GM12878 (cell line): ENCODE measurements around the gene RALB. TPM values are rescaled to one million over a fixed set of nuclear protein-coding genes. Genes with fewer than 3 reads are reported as not detected.

ENCODE experiments used
- ATAC-seq: fragments of 200-7000 bp; cut with Tn5 transposase; 3 replicates; pipeline ENCODE4 v1.9.1; 2020; ENCODE audit warnings: mild to moderate bottlenecking, moderate library complexity
- BruUV-seq: library from RNA; stranded (reverse); fragments of 400-500 nt; replicated peaks from 2 replicates; lab custom pipeline; 2021; lab: Mats Ljungman, UMichigan
- CTCF ChIA-PET: fragments of 300-600 bp; sonication (Branson Sonifier 250); formaldehyde crosslinking; extraction: SDS; loops from one replicate; lab custom pipeline; 2021; ENCODE audit warnings: inconsistent platforms; lab: Yijun Ruan, JAX
- POLR2A ChIA-PET: fragments of 350-600 bp; formaldehyde crosslinking; extraction: SDS; loops from one replicate; lab custom pipeline; 2021; ENCODE audit warnings: inconsistent platforms; lab: Charles Lee
- RAD21 ChIA-PET: fragments of 300-600 bp; sonication (Branson Sonifier 250); formaldehyde crosslinking; loops from one replicate; lab custom pipeline; 2023; ENCODE audit warnings: antibody characterized with exemption; ENCODE audit not compliant: unreplicated experiment; lab: Charles Lee
- SMC1A ChIA-PET: fragments of 300-600 bp; sonication (Branson Sonifier 250); formaldehyde crosslinking; loops from one replicate; lab custom pipeline; 2023; ENCODE audit not compliant: unreplicated experiment, uncharacterized antibody; lab: Charles Lee
- DNase-seq: peaks from one replicate; pipeline ENCODE4 v3.0.0-alpha.2; 2011; ENCODE audit warnings: low read depth, low spot score
- FAIRE-seq: peaks from 3 replicates; lab custom pipeline; 2011; peaks lifted over from hg19 to GRCh38; lab: Jason Lieb, UNC
- H2AFZ ChIP-seq: 2 replicates; pipeline ENCODE4 v1.6.0; 2011; ENCODE audit warnings: low read depth, low read length, control low read depth; ENCODE audit not compliant: control insufficient read depth
- H3K27ac ChIP-seq: 2 replicates; pipeline ENCODE4 v1.5.1; 2011; ENCODE audit warnings: control low read depth; ENCODE audit not compliant: control insufficient read depth, insufficient read depth
- H3K27me3 ChIP-seq, 2 experiments: replicated peaks in 1 of 2; 2 replicates each; pipeline versions ENCODE4 v1.6.0 to v1.6.1; 2011; ENCODE audit warnings: low read length in 1 of 2; ENCODE audit not compliant: control insufficient read depth in 2 of 2, insufficient read depth in 2 of 2
- H3K36me3 ChIP-seq, 2 experiments: 2 replicates each; pipeline ENCODE4 v1.5.1; 2011; ENCODE audit warnings: low read length in 1 of 2; ENCODE audit not compliant: control insufficient read depth in 2 of 2, insufficient read depth in 2 of 2
- H3K4me1 ChIP-seq: 2 replicates; pipeline ENCODE4 v1.6.1; 2011; ENCODE audit warnings: mild to moderate bottlenecking, low read length, moderate library complexity, mixed read lengths; ENCODE audit not compliant: control insufficient read depth, insufficient read depth
- H3K4me2 ChIP-seq: 2 replicates; pipeline ENCODE4 v1.6.0; 2011; ENCODE audit warnings: control low read depth; ENCODE audit not compliant: control insufficient read depth, insufficient read depth
- H3K4me3 ChIP-seq: fragments of 200-600 bp; sonication (generic); 2 replicates; pipeline ENCODE4 v1.5.1; 2016
- H3K79me2 ChIP-seq: 2 replicates; pipeline ENCODE4 v1.6.0; 2011; ENCODE audit warnings: low read length; ENCODE audit not compliant: control insufficient read depth, insufficient read depth
- H3K9ac ChIP-seq: 2 replicates; pipeline ENCODE4 v1.8.0; 2011; ENCODE audit warnings: low read length, control low read depth, mixed read lengths; ENCODE audit not compliant: control insufficient read depth, insufficient read depth
- H3K9me3 ChIP-seq: replicated peaks from 3 replicates; pipeline ENCODE4 v1.5.1; 2011; ENCODE audit warnings: mild to moderate bottlenecking, low read length; ENCODE audit not compliant: control insufficient read depth, insufficient read depth
- H4K20me1 ChIP-seq: 2 replicates; pipeline ENCODE4 v1.6.0; 2011; ENCODE audit not compliant: control insufficient read depth, insufficient read depth
- BHLHE40 ChIP-seq, 2 experiments: fragments of 450-650 bp in 1 of 2; IDR thresholded peaks; 2 replicates each; pipeline ENCODE4 v1.6.1; 2011 to 2017; ENCODE audit warnings: low read depth in 2 of 2, borderline replicate concordance in 1 of 2, improper control_type of control experiment in 1 of 2, low read length in 1 of 2, mild to moderate bottlenecking in 1 of 2
- CBFB ChIP-seq: IDR thresholded peaks from 2 replicates; pipeline ENCODE4 v1.6.1; 2016; ENCODE audit warnings: antibody characterized with exemption, low read depth
- FOXK2 ChIP-seq: fragments of 450-650 bp; IDR thresholded peaks from 2 replicates; pipeline ENCODE4 v1.6.1; 2017; ENCODE audit warnings: mild to moderate bottlenecking, moderate library complexity
- HDGF ChIP-seq: fragments of 450-650 bp; IDR thresholded peaks from 2 replicates; pipeline ENCODE4 v1.6.1; 2016; ENCODE audit warnings: antibody characterized with exemption
- POLR2AphosphoS5 ChIP-seq: IDR thresholded peaks from 2 replicates; pipeline ENCODE4 v1.6.1; 2011; ENCODE audit warnings: mild to moderate bottlenecking, low read length, inconsistent platforms
- SMAD5 ChIP-seq: IDR thresholded peaks from 2 replicates; pipeline ENCODE4 v1.6.1; 2016; ENCODE audit warnings: antibody characterized with exemption, low read depth
- WGBS: methylation state at CpG from one replicate; pipeline ENCODE4 v1.1.6; 2016; ENCODE audit warnings: low lambda C conversion rate; ENCODE audit not compliant: insufficient replicate concordance, insufficient coverage; ENCODE audit errors: missing lambda C conversion rate; 5-methylcytosine and 5-hydroxymethylcytosine counted together
- in situ Hi-C: fragments of 300-500 bp; cut with MboI; formaldehyde crosslinking; loops from 9 replicates; pipeline ENCODE4 v1.14.3; 2018; ENCODE audit warnings: mixed read lengths
- intact Hi-C: fragments of 100-400 bp; cut with micrococcal nuclease; formaldehyde crosslinking; loops from one replicate; pipeline ENCODE4 v1.14.2; 2022; ENCODE audit not compliant: unreplicated experiment
- polyA plus RNA-seq, 11 experiments: library from polyadenylated mRNA; depleted of rRNA in 4 of 11; unstranded in 6 of 11; stranded (reverse) in 5 of 11; fragments of >200 nt; fragmentation: Nextera tagmentation in 4 of 11; fragmentation: Illumina TruSeq in 1 of 11; extraction: Ambion mirVana in 4 of 11; extraction: Trizol in 1 of 11; gene quantifications; 1 replicate in 1 of 11; 2 replicates in 10 of 11; pipeline versions ENCODE4 v1.2.1 to v1.2.3, GENCODE V29; 2011 to 2016; ENCODE audit warnings: inconsistent platforms in 2 of 11, missing spikeins in 2 of 11, low read depth in 1 of 11
- total RNA-seq, 4 experiments: library from RNA; depleted of rRNA in 3 of 4; stranded (reverse); fragments of >200 nt in 3 of 4; fragmentation: Illumina TruSeq in 1 of 4; extraction: Trizol in 1 of 4; gene quantifications; 2 replicates each; pipeline versions ENCODE4 v1.2.1 to v1.2.3, GENCODE V29; 2013 to 2021
- TF ChIP-seq, protein P1 (sequence below): IDR thresholded peaks from 2 replicates; pipeline ENCODE4 v1.6.1; 2012; ENCODE audit warnings: low read depth, low read length, improper control_type of control experiment
- TF ChIP-seq, protein P2 (sequence below): fragments of 150-350 bp; IDR thresholded peaks from 2 replicates; pipeline ENCODE4 v1.6.1; 2014; ENCODE audit warnings: mild to moderate bottlenecking, low read depth, low read length

The RALB gene
- total and polyA plus RNA-seq, 10 of the 15 experiments (the other 5 are each of a cell fraction or from before 2014, with no cell fraction given), result 8.3 to 54.0 (median 24.2) TPM

DNA sequence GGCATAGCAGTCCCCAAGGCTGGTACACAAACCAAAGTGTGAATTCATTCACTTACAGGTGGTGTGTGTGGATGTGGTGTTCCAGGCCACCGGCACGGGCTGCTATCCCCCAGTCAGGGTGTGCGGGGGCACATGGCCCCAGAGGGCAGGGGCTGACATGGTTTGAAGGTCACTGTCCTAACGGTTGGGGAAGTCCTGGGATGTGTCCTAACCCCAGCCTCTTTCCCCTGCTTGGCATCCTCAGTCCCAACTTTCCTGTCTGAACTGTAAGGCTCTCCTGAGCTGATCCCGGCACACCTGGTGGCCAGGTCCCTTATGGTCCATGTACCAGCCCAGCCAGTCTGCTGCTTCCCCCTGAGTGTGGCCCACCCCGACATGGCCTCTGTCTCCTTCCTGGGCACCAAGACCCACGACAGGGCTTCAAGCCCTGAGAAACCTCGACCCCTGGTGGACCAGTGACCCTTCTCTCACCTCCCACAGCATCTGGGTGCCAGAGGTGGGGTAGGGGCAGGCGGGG is 27.0 kb upstream of the RALB start:
- TF ChIP-seq, protein P1, sequence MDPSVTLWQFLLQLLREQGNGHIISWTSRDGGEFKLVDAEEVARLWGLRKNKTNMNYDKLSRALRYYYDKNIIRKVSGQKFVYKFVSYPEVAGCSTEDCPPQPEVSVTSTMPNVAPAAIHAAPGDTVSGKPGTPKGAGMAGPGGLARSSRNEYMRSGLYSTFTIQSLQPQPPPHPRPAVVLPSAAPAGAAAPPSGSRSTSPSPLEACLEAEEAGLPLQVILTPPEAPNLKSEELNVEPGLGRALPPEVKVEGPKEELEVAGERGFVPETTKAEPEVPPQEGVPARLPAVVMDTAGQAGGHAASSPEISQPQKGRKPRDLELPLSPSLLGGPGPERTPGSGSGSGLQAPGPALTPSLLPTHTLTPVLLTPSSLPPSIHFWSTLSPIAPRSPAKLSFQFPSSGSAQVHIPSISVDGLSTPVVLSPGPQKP, result no peak
- TF ChIP-seq SMAD5 (no peak), POLR2AphosphoS5 (no peak), CBFB (no peak), HDGF (no peak), FOXK2 (no peak), BHLHE40 (IDR thresholded peaks at IDR 0.05; ENCODE audit: borderline replicate concordance in 1 of 2, low read depth in 2 of 2, low read length in 1 of 2) (no peak)
- TF ChIP-seq, protein P2, sequence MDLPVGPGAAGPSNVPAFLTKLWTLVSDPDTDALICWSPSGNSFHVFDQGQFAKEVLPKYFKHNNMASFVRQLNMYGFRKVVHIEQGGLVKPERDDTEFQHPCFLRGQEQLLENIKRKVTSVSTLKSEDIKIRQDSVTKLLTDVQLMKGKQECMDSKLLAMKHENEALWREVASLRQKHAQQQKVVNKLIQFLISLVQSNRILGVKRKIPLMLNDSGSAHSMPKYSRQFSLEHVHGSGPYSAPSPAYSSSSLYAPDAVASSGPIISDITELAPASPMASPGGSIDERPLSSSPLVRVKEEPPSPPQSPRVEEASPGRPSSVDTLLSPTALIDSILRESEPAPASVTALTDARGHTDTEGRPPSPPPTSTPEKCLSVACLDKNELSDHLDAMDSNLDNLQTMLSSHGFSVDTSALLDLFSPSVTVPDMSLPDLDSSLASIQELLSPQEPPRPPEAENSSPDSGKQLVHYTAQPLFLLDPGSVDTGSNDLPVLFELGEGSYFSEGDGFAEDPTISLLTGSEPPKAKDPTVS, result no peak
- TF ChIP-seq, all 136 proteins: peak for 0
- H3K9ac ChIP-seq, result no peak overlapping the region
- 84% methylated on average over 8 of the region's 9 CpGs for WGBS
- SMC1A ChIA-PET, result interaction anchor here (0.8 to 2.2 kb wide), 4 partner anchors 18 to 88 kb away, joined by 3 to 12 read pairs (median 4); no protein-coding TSS in a partner anchor
- no peaks in the 10 kb centered on the region for H3K36me3 ChIP-seq
- RAD21 ChIA-PET, result interaction anchor here (0.6 to 1.9 kb wide), 2 partner anchors 87 to 533 kb away, joined by 3 to 7 read pairs; no protein-coding TSS in a partner anchor
- H3K9me3 ChIP-seq, result no peaks in the 10 kb centered on the region
- H3K4me2 ChIP-seq, result no peak overlapping the region
- H3K27me3 ChIP-seq, result no peaks in the 10 kb centered on the region
- in situ Hi-C loops (no loop called here), intact Hi-C loops (no loop called here)
- peaks cover 29% of the 10 kb centered on the region for H3K4me1 ChIP-seq
- no peak overlapping the region for H2AFZ ChIP-seq
- FAIRE-seq (no peak), DNase-seq (no peak), ATAC-seq (no peak)
- H3K79me2 ChIP-seq, result peaks cover 37% of the 10 kb centered on the region
- no peak overlapping the region for H3K4me3 ChIP-seq
- POLR2A ChIA-PET, result no interaction called here
- no peaks in the 10 kb centered on the region for H4K20me1 ChIP-seq
- CTCF ChIA-PET, result interaction anchor here (0.7 to 1.0 kb wide), 3 partner anchors 27 to 87 kb away, joined by 3 to 5 read pairs (median 4); partner anchors contain the start of gene RALB
- no TSS peak for BruUV-seq
- H3K27ac ChIP-seq, result no peak overlapping the region
